ENCODE data around the gene KIF13A.
"Not testable (repeated sequence)": the region's sequence is repeated elsewhere in the genome, so short reads cannot be mapped to it uniquely, and the experiment has no call there.

Gene KIF13A

DNA sequence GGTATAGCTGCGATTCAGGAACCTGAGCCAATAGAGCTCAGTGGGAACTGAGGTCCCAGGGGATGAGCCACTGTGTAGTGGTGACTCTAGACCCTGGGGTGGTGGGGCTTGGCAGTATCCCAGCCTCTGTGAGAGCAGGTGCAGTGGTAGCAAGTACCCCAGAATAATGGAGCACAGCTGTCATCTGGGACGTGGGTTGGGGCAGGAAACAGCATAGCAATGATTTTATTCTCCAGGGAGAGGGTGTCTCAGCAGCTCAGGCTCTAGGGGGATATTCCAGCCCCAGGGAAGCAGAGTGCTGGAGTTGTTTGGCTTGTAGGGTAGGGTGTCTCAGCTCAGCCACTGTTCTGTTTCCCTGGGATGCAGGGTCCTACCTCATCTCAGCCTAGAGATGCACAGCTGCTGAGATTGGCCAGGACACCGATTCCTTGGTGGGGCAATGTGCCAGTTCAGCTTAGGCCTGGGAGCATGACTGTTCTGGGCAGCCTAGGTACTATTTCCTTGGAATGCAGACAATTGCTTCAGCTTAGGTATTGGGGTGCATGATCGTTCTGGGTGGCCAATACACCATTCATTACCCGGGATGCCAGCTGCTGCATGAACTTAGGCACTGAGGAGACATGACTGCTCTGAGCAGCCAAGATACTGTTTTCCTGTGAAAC lies 246.7 kb downstream of the KIF13A start:
- H3K27me3 ChIP-seq (ENCODE audit: control insufficient read depth in 2 of 2, insufficient read depth in 2 of 2, low read length in 2 of 2) = no peaks in the 10 kb centered on the region
- H3K9ac ChIP-seq (ENCODE audit: low read depth in 1 of 2, low read length in 2 of 2) = no peak overlapping the region
- H3K36me3 ChIP-seq (ENCODE audit: control insufficient read depth in 2 of 2, insufficient read depth in 2 of 2, low read length in 2 of 2) = no peaks in the 10 kb centered on the region
- H3K4me1 ChIP-seq (ENCODE audit: control insufficient read depth in 2 of 2, insufficient read depth in 2 of 2, low read length in 2 of 2) = no peaks in the 10 kb centered on the region
- no peak overlapping the region for H3K4me3 ChIP-seq (ENCODE audit: low read length in 2 of 2)
- H3K9me3 ChIP-seq (ENCODE audit: control insufficient read depth in 2 of 2, low read length in 2 of 2) = peaks cover 0 to 7% of the 10 kb centered on the region in 2 donors
- no peak overlapping the region for H3K27ac ChIP-seq (ENCODE audit: low read depth in 2 of 2, low read length in 2 of 2)

DNA sequence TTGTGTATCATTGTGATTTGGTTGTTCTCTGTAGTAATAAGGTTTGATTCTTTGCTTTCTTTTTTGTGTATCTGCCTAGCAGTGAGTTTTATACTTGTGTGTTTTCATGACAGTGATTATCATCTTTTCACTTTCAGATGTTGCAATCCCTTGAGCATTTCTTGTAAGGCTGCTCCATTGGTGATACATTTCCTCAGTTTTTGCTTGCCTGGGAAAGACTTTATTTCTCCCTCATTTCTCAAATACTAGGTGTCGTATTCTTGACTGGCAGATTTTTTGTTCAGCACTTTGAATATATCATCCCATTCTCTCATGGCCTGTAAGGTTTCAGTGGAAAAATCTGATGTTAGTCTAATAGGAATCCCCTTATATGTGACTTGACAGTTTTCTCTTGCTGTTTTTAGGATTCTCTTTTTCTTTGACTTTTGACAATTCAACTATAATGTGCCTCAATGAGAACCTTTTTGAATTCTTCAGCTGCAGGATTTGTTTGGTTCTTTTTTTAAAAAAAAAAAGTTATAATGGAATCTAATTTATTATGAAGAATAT lies 249.7 kb downstream of the KIF13A start:
- Histone ChIP-seq H3K4me1 (ENCODE audit: control insufficient read depth in 2 of 2, insufficient read depth in 2 of 2, low read length in 2 of 2) (no peaks in the 10 kb centered on the region), H3K36me3 (ENCODE audit: control insufficient read depth in 2 of 2, insufficient read depth in 2 of 2, low read length in 2 of 2) (no peaks in the 10 kb centered on the region), H3K4me3 (ENCODE audit: low read length in 2 of 2) (no peak overlapping the region), H3K27me3 (ENCODE audit: control insufficient read depth in 2 of 2, insufficient read depth in 2 of 2, low read length in 2 of 2) (no peaks in the 10 kb centered on the region), H3K9me3 (ENCODE audit: control insufficient read depth in 2 of 2, low read length in 2 of 2) (peaks cover 0 to 7% of the 10 kb centered on the region in 2 donors), H3K9ac (ENCODE audit: low read depth in 1 of 2, low read length in 2 of 2) (no peak overlapping the region), H3K27ac (ENCODE audit: low read depth in 2 of 2, low read length in 2 of 2) (no peak overlapping the region)

DNA sequence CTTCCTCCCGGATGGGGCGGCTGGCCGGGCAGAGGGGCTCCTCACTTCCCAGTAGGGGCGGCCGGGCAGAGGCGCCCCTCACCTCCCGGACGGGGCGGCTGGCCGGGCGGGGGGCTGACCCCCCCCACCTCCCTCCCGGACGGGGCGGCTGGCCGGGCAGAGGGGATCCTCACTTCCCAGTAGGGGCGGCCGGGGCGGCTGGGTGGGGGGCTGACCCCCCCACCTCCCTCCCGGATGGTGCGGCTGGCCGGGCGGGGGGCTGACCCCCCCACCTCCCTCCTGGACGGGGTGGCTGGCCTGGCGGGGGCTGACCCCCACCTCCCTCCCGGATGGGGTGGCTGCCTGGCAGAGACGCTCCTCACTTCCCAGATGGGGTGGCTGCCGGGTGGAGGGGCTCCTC lies 252.1 kb downstream of the KIF13A start:
- not testable (repeated sequence) for H3K27ac ChIP-seq (ENCODE audit: low read depth in 2 of 2, low read length in 2 of 2); H3K36me3 ChIP-seq (ENCODE audit: control insufficient read depth in 2 of 2, insufficient read depth in 2 of 2, low read length in 2 of 2); H3K4me1 ChIP-seq (ENCODE audit: control insufficient read depth in 2 of 2, insufficient read depth in 2 of 2, low read length in 2 of 2); H3K9ac ChIP-seq (ENCODE audit: low read depth in 1 of 2, low read length in 2 of 2); H3K4me3 ChIP-seq (ENCODE audit: low read length in 2 of 2); H3K27me3 ChIP-seq (ENCODE audit: control insufficient read depth in 2 of 2, insufficient read depth in 2 of 2, low read length in 2 of 2); H3K9me3 ChIP-seq (ENCODE audit: control insufficient read depth in 2 of 2, low read length in 2 of 2)

DNA sequence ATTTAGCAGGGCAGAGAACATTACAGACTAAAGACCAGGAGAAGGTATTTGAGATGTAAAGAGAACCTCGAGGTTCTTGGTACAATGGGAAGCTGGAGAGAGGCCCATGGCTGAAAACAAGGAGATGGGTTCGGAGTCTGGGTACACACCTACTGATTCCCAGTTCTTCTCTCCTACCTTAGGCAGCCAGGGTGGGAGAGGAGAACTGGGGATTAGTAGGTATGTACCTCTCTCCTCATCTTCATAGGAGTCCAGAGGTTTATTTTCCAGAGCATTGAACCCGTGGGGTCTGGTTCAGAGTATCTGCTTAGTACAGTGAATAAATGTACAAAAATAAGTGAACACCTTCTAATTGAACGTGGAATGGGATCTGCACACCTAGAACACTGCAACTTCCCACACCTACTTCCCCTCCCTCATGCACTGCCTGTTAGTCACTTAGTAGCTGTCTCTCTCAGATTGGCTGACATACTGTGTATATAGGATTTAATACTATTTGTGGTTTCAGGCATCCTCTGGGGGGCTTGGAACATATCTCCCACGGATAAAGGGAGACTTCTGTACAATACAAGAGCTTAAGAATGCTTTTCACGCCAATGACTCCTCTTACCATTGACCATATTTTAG lies 257.2 kb downstream of the KIF13A start:
- Histone ChIP-seq H3K36me3 (ENCODE audit: control insufficient read depth in 2 of 2, insufficient read depth in 2 of 2, low read length in 2 of 2) (no peaks in the 10 kb centered on the region), H3K4me1 (ENCODE audit: control insufficient read depth in 2 of 2, insufficient read depth in 2 of 2, low read length in 2 of 2) (peaks cover 0 to 1% of the 10 kb centered on the region in 2 donors), H3K9me3 (ENCODE audit: control insufficient read depth in 2 of 2, low read length in 2 of 2) (no peaks in the 10 kb centered on the region), H3K4me3 (ENCODE audit: low read length in 2 of 2) (no peak overlapping the region), H3K27ac (ENCODE audit: low read depth in 2 of 2, low read length in 2 of 2) (no peak overlapping the region), H3K27me3 (ENCODE audit: control insufficient read depth in 2 of 2, insufficient read depth in 2 of 2, low read length in 2 of 2) (no peaks in the 10 kb centered on the region), H3K9ac (ENCODE audit: low read depth in 1 of 2, low read length in 2 of 2) (no peak overlapping the region)

DNA sequence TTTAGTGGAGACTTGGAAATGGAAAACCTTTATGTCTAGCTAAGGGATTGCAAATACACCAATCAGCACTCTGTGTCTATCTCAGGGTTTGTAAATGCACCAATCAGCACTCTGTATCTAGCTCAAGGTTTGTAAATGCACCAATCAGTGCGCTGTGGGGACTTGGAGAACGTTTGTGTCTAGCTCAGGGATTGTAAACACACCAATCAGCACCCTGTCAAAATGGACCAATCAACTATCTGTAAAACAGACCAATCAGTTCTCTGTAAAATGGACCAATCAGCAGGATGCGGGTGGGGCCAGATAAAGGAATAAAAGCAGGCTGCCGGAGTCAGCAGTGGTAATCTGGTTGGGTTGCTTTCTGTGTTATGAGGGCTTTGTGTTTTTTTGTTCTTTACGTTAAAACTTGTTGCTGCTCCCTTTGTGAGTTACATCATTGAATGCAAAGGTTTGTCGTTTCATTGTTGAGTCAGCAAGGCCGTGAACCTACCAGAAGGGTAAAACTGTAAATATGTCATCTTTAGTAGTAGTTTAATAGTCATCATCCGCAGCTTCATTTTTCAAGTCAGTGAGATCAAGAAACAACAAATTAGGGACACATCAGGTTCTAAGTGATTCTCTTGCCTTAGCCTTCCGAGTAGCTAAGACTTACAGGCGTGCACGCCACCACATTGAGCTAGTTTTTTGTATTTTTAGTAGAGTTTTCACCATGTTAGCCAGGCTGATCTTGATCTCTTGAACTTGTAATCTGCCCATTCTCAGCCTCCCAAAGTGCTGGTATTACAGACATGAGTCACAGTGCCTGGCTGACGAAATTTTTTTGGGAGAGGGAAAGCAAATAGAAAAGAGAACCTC lies 258.0 kb downstream of the KIF13A start:
- Histone ChIP-seq H3K27ac (ENCODE audit: low read depth in 2 of 2, low read length in 2 of 2) (no peak overlapping the region), H3K4me1 (ENCODE audit: control insufficient read depth in 2 of 2, insufficient read depth in 2 of 2, low read length in 2 of 2) (peaks cover 0 to 4% of the 10 kb centered on the region in 2 donors), H3K4me3 (ENCODE audit: low read length in 2 of 2) (no peak overlapping the region), H3K27me3 (ENCODE audit: control insufficient read depth in 2 of 2, insufficient read depth in 2 of 2, low read length in 2 of 2) (no peaks in the 10 kb centered on the region), H3K9me3 (ENCODE audit: control insufficient read depth in 2 of 2, low read length in 2 of 2) (no peaks in the 10 kb centered on the region), H3K36me3 (ENCODE audit: control insufficient read depth in 2 of 2, insufficient read depth in 2 of 2, low read length in 2 of 2) (no peaks in the 10 kb centered on the region), H3K9ac (ENCODE audit: low read depth in 1 of 2, low read length in 2 of 2) (no peak overlapping the region)

DNA sequence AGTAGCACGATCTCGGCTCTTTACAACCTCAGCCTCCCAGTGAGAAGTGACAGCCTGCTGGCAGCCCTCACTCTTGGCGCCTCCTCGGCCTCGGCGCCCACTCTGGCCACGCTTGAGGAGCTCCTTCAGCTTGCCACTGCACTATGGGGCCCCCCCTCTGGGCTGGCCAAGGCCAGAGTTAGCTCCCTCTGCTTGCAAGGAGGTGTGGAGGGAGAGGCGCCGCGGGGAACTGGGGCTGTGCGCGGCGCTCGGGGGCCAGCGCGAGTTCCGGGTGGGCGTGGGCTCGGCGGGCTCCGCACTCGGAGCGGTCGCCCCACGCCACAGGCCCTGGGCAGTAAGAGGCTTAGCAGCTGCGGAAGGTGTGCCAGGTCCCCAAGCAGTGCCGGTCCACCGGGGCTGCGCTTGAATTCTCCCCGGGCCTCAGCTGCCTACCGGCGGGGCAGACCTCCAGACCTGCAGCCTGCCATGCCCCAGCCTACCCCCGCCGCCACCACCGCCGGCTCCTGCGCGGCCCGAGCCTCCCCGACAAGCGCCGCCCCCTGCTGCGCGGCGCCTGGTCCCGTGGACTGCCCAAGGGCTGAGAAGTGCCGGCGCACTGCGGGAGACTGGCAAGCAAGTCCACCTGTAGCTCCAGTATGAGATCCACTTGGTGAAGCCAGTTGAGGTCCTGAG lies 258.7 kb downstream of the KIF13A start:
- no peaks in the 10 kb centered on the region for H3K27me3 ChIP-seq (ENCODE audit: control insufficient read depth in 2 of 2, insufficient read depth in 2 of 2, low read length in 2 of 2)
- H3K4me3 ChIP-seq (ENCODE audit: low read length in 2 of 2) = no peak overlapping the region
- H3K4me1 ChIP-seq (ENCODE audit: control insufficient read depth in 2 of 2, insufficient read depth in 2 of 2, low read length in 2 of 2) = peaks cover 0 to 4% of the 10 kb centered on the region in 2 donors
- no peak overlapping the region for H3K9ac ChIP-seq (ENCODE audit: low read depth in 1 of 2, low read length in 2 of 2)
- H3K36me3 ChIP-seq (ENCODE audit: control insufficient read depth in 2 of 2, insufficient read depth in 2 of 2, low read length in 2 of 2) = no peaks in the 10 kb centered on the region
- no peaks in the 10 kb centered on the region for H3K9me3 ChIP-seq (ENCODE audit: control insufficient read depth in 2 of 2, low read length in 2 of 2)
- H3K27ac ChIP-seq (ENCODE audit: low read depth in 2 of 2, low read length in 2 of 2) = no peak overlapping the region

DNA sequence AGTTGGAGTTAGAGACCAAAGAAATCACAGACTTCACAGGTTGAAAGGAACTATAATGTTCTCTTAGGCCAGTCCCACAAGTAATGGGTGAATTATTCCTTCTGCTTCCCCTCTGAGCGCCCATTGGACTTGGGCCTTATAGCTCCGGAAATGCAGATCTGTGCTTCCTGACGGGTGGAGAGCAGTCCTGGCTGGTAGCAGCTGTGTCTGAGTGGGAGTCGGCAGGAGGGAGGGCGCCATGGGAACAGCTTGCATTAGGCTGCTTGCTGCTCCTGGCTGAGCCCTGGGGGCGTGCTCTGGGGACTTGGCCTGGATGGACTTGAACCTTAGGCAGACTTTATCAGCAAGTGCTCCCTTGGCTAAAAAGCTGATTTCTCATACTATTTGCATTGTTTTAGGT lies 262.4 kb downstream of the KIF13A start:
- no peak overlapping the region for H3K27ac ChIP-seq (ENCODE audit: low read depth in 2 of 2, low read length in 2 of 2)
- H3K9ac ChIP-seq (ENCODE audit: low read depth in 1 of 2, low read length in 2 of 2) = no peak overlapping the region
- peaks cover 0 to 4% of the 10 kb centered on the region in 2 donors for H3K4me1 ChIP-seq (ENCODE audit: control insufficient read depth in 2 of 2, insufficient read depth in 2 of 2, low read length in 2 of 2)
- H3K4me3 ChIP-seq (ENCODE audit: low read length in 2 of 2) = peak overlapping the region in 1 of 2 donors; percentile 23
- no peaks in the 10 kb centered on the region for H3K36me3 ChIP-seq (ENCODE audit: control insufficient read depth in 2 of 2, insufficient read depth in 2 of 2, low read length in 2 of 2)
- no peaks in the 10 kb centered on the region for H3K27me3 ChIP-seq (ENCODE audit: control insufficient read depth in 2 of 2, insufficient read depth in 2 of 2, low read length in 2 of 2)
- no peaks in the 10 kb centered on the region for H3K9me3 ChIP-seq (ENCODE audit: control insufficient read depth in 2 of 2, low read length in 2 of 2)

DNA sequence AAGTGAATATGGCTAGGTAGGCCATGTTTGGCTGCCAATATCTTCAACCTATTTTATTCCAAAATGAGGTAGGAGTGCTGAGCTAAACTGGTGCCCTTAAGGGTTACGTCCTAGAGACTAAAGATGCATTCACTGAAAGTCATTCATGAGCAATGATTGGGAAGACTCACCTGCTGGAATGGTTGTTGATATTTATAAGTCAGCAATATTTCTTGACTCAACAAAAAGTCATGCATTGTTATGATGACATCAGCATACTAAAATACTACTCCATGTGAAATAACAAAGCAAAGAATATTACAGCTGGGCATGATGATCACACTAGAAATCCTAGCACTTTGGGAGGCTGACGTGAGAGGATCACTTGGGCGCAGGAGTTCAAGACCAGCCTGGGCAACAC lies 263.1 kb downstream of the KIF13A start:
- Histone ChIP-seq H3K9me3 (ENCODE audit: control insufficient read depth in 2 of 2, low read length in 2 of 2) (no peaks in the 10 kb centered on the region), H3K4me1 (ENCODE audit: control insufficient read depth in 2 of 2, insufficient read depth in 2 of 2, low read length in 2 of 2) (peaks cover 0 to 4% of the 10 kb centered on the region in 2 donors), H3K9ac (ENCODE audit: low read depth in 1 of 2, low read length in 2 of 2) (no peak overlapping the region), H3K27me3 (ENCODE audit: control insufficient read depth in 2 of 2, insufficient read depth in 2 of 2, low read length in 2 of 2) (no peaks in the 10 kb centered on the region), H3K27ac (ENCODE audit: low read depth in 2 of 2, low read length in 2 of 2) (no peak overlapping the region), H3K36me3 (ENCODE audit: control insufficient read depth in 2 of 2, insufficient read depth in 2 of 2, low read length in 2 of 2) (no peaks in the 10 kb centered on the region), H3K4me3 (ENCODE audit: low read length in 2 of 2) (no peak overlapping the region)

DNA sequence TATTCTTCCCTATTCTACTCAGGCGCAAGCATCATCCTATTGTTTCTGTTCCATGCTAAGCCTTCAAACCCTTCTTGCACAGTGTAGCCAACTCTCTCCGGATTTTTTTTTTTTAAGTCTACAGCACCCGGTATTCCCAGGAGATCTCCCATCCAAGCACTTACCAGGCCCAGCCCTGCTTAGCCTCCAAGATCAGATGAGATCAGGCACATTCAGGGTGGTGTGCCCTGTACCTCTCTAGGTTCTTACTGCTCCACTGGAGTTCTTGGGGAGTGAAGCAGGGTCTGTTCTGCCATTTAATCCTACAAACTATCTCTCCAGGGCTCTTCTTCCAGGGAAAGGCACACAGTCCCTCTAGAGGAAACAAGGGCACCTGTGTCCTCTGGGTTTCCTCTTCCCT lies 265.8 kb downstream of the KIF13A start:
- Histone ChIP-seq H3K27me3 (ENCODE audit: control insufficient read depth in 2 of 2, insufficient read depth in 2 of 2, low read length in 2 of 2) (no peaks in the 10 kb centered on the region), H3K27ac (ENCODE audit: low read depth in 2 of 2, low read length in 2 of 2) (no peak overlapping the region), H3K4me3 (ENCODE audit: low read length in 2 of 2) (no peak overlapping the region), H3K36me3 (ENCODE audit: control insufficient read depth in 2 of 2, insufficient read depth in 2 of 2, low read length in 2 of 2) (no peaks in the 10 kb centered on the region), H3K4me1 (ENCODE audit: control insufficient read depth in 2 of 2, insufficient read depth in 2 of 2, low read length in 2 of 2) (peaks cover 0 to 4% of the 10 kb centered on the region in 2 donors), H3K9me3 (ENCODE audit: control insufficient read depth in 2 of 2, low read length in 2 of 2) (no peaks in the 10 kb centered on the region), H3K9ac (ENCODE audit: low read depth in 1 of 2, low read length in 2 of 2) (no peak overlapping the region)

Measured in mucosa of rectum (tissue), 2 donors.